Right forelimb (tissue), 1 donor: Measurements from ENCODE around the gene CRAMP1.

Source experiments
- DNase-seq: peaks from one replicate; pipeline ENCODE4 v3.0.0-alpha.2; 2018

CRAMP1 gene

GRCh38 chr16:1721372-1721771 lies 109.2 kb downstream of the CRAMP1 start:
- no peak for DNase-seq

GRCh38 chr16:1723450-1724147 lies 111.4 kb downstream of the CRAMP1 start:
- no peak for DNase-seq

DNA sequence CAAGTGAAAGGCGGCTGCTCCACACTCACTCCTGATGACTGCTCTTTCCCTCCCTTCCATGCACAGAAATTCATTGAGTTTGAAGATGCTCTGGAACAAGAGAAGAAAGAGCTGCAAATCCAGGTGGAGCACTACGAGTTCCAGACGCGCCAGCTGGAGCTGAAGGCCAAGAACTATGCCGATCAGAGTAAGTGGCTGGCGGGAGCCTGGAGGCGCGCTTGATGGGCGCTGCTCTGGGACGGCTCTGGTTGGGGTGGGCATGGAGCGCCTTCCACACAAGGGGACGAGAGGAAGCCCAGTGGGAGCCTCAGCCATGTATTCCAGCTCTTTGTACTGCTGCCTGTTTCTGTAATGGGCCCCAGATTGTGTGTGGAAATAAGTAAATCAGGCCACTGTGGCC lies 112.3 kb downstream of the CRAMP1 start:
- no peak for DNase-seq

DNA sequence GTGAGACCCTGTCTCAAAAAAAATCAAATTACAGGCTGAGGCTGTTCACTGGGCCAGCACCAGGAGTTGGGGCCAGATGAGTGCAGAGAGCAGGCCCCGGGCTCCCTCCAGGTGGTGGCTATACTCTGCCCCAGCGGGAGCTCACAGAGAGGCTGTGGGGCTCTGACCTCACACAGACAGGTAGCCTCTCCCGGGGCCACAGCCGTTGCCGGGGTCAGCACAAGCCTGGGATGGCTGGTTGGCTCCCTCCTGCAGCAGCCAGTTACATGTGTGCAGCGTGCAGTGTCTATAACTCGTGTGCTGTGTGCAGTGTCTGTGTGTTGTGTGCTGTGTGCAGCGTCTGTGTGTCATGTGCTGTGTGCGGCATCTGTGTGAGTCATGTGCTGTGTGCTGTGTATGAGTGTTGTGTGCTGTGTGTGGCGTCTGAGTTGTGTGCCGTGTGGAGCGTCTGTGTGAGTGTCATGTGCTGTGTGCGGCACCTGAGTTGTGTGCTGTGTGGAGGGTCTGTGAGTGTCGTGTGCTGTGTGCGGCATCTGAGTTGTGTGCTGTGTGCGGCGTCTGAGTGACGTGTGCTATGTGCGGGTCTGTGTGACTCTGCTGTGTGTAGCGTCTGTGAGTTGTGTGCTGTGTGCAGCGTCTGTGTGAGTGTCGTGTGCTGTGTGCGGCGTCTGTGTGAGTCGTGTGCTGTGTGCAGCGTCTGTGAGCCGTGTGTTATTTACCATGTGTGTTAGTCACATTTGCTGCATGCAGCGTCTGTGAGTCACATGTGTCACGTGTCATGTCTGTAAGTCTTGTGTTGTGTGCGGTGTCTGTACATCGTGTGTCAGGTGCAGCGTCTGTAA lies 114.7 kb downstream of the CRAMP1 start:
- no peak for DNase-seq
